H9 (cell line): Measurements from ENCODE around the gene CD200. TPM values are rescaled to one million over a fixed set of nuclear protein-coding genes. Genes with fewer than 3 reads are reported as not detected.

ENCODE experiments used
- DNase-seq: peaks from one replicate; pipeline ENCODE4 v3.0.0-alpha.2; 2017
- H2AFZ ChIP-seq: one replicate; pipeline ENCODE4 v1.6.1; 2013; ENCODE audit warnings: mild to moderate bottlenecking, low read length, control low read depth, moderate library complexity
- H2AK5ac ChIP-seq: 2 replicates; pipeline ENCODE4 v1.6.1; 2013; ENCODE audit warnings: low read length, control low read depth, mixed read lengths; ENCODE audit not compliant: insufficient read length
- H2BK120ac ChIP-seq: one replicate; pipeline ENCODE4 v1.6.1; 2013; ENCODE audit warnings: low read depth, mild to moderate bottlenecking, low read length, control low read depth, inconsistent platforms; ENCODE audit not compliant: poor library complexity, severe bottlenecking
- H2BK12ac ChIP-seq: 2 replicates; pipeline ENCODE4 v1.6.1; 2013; ENCODE audit warnings: low read length, control low read depth, mixed read lengths, low read depth; ENCODE audit not compliant: insufficient read length
- H2BK15ac ChIP-seq: 2 replicates; pipeline ENCODE4 v1.6.1; 2013; ENCODE audit warnings: low read depth, low read length, control low read depth
- H2BK20ac ChIP-seq: one replicate; pipeline ENCODE4 v1.6.1; 2013; ENCODE audit warnings: low read depth, mild to moderate bottlenecking, low read length, control low read depth, inconsistent platforms; ENCODE audit not compliant: poor library complexity, severe bottlenecking
- H2BK5ac ChIP-seq: 2 replicates; pipeline ENCODE4 v1.6.1; 2013; ENCODE audit warnings: low read length, control low read depth, mixed read lengths; ENCODE audit not compliant: insufficient read length
- H3K14ac ChIP-seq: 2 replicates; pipeline ENCODE4 v1.6.1; 2013; ENCODE audit warnings: low read length, control low read depth; ENCODE audit not compliant: insufficient read depth
- H3K18ac ChIP-seq: 2 replicates; pipeline ENCODE4 v1.6.1; 2013; ENCODE audit warnings: low read depth, mild to moderate bottlenecking, mixed read lengths, low read length, control low read depth; ENCODE audit not compliant: insufficient read length
- H3K23ac ChIP-seq: 2 replicates; pipeline ENCODE4 v1.6.1; 2013; ENCODE audit warnings: low read length, control low read depth, mixed read lengths, low read depth; ENCODE audit not compliant: insufficient read length
- H3K23me2 ChIP-seq: 2 replicates; pipeline ENCODE4 v1.6.1; 2013; ENCODE audit warnings: low read depth, mild to moderate bottlenecking, mixed read lengths, low read length, control low read depth; ENCODE audit not compliant: insufficient read length, poor library complexity, severe bottlenecking
- H3K27ac ChIP-seq: 2 replicates; pipeline ENCODE4 v1.5.1; 2013; ENCODE audit warnings: low read length, control low read depth, mixed read lengths, low read depth; ENCODE audit not compliant: insufficient read length
- H3K27me3 ChIP-seq: 2 replicates; pipeline ENCODE4 v1.6.1; 2013; ENCODE audit warnings: low read length, control low read depth, inconsistent platforms; ENCODE audit not compliant: insufficient read depth
- H3K4ac ChIP-seq: 2 replicates; pipeline ENCODE4 v1.6.1; 2013; ENCODE audit warnings: low read depth, mild to moderate bottlenecking, control low read depth, inconsistent platforms, low read length, moderate library complexity
- H3K4me1 ChIP-seq: 2 replicates; pipeline ENCODE4 v1.6.1; 2013; ENCODE audit warnings: low read length, control low read depth, inconsistent platforms; ENCODE audit not compliant: insufficient read depth
- H3K4me2 ChIP-seq: 2 replicates; pipeline ENCODE4 v1.6.1; 2013; ENCODE audit warnings: low read length, control low read depth, mixed read lengths; ENCODE audit not compliant: insufficient read length, insufficient read depth
- H3K56ac ChIP-seq: 2 replicates; pipeline ENCODE4 v1.6.1; 2013; ENCODE audit warnings: low read depth, mild to moderate bottlenecking, mixed read lengths, low read length, control low read depth; ENCODE audit not compliant: insufficient read length
- H3K79me1 ChIP-seq: 2 replicates; pipeline ENCODE4 v1.6.1; 2013; ENCODE audit warnings: low read depth, mild to moderate bottlenecking, moderate library complexity, low read length, control low read depth, inconsistent platforms; ENCODE audit not compliant: insufficient read depth, poor library complexity, severe bottlenecking
- H3K79me2 ChIP-seq: 2 replicates; pipeline ENCODE4 v1.6.1; 2013; ENCODE audit warnings: low read length, control low read depth, inconsistent platforms; ENCODE audit not compliant: insufficient read depth
- H3K9ac ChIP-seq: 2 replicates; pipeline ENCODE4 v1.6.1; 2013; ENCODE audit warnings: low read length, control low read depth, mixed read lengths; ENCODE audit not compliant: insufficient read length; ENCODE audit errors: extremely low read depth
- H3K9me3 ChIP-seq: one replicate; pipeline ENCODE4 v1.6.1; 2013; ENCODE audit warnings: low read depth, low read length, inconsistent platforms; ENCODE audit not compliant: control insufficient read depth
- H3T11ph ChIP-seq: one replicate; pipeline ENCODE4 v1.6.1; 2013; ENCODE audit warnings: mild to moderate bottlenecking, low read length, control low read depth, inconsistent platforms
- H4K20me1 ChIP-seq: one replicate; pipeline ENCODE4 v1.6.1; 2013; ENCODE audit not compliant: control insufficient read depth, insufficient read length, insufficient read depth
- H4K5ac ChIP-seq: 2 replicates; pipeline ENCODE4 v1.6.1; 2013; ENCODE audit warnings: low read depth, mild to moderate bottlenecking, mixed read lengths, low read length, control low read depth; ENCODE audit not compliant: insufficient read length
- H4K8ac ChIP-seq: replicated peaks from 2 replicates; pipeline ENCODE4 v1.6.1; 2013; ENCODE audit warnings: low read length, control low read depth, mixed read lengths, low read depth; ENCODE audit not compliant: insufficient read length
- H4K91ac ChIP-seq: 2 replicates; pipeline ENCODE4 v1.6.1; 2013; ENCODE audit warnings: low read depth, mild to moderate bottlenecking, moderate library complexity, mixed read lengths, low read length, control low read depth; ENCODE audit not compliant: insufficient read length
- H3K27ac Mint-ChIP-seq, 3 experiments: 2 replicates in 2 of 3; 3 replicates in 1 of 3; pipeline ENCODE4 v1.8.0; 2020 to 2021; ENCODE audit warnings: mixed read lengths in 3 of 3, mild to moderate bottlenecking in 1 of 3, moderate library complexity in 1 of 3
- H3K27me3 Mint-ChIP-seq: 2 replicates; pipeline ENCODE4 v1.8.0; 2021; ENCODE audit warnings: low read depth, mild to moderate bottlenecking, moderate library complexity, mixed read lengths
- H3K36me3 Mint-ChIP-seq, 3 experiments: 2 replicates in 2 of 3; 3 replicates in 1 of 3; pipeline ENCODE4 v1.8.0; 2020 to 2021; ENCODE audit warnings: low read depth in 3 of 3, mixed read lengths in 3 of 3; ENCODE audit not compliant: insufficient read depth in 1 of 3
- H3K4me1 Mint-ChIP-seq, 2 experiments: 2 replicates each; pipeline ENCODE4 v1.8.0; 2020; ENCODE audit warnings: mixed read lengths in 2 of 2
- H3K4me3 Mint-ChIP-seq, 2 experiments: 2 replicates in 1 of 2; 3 replicates in 1 of 2; pipeline ENCODE4 v1.8.0; 2020 to 2021; ENCODE audit warnings: mild to moderate bottlenecking in 2 of 2, mixed read lengths in 2 of 2, moderate library complexity in 1 of 2
- H3K9me3 Mint-ChIP-seq, 2 experiments: 2 replicates in 1 of 2; 3 replicates in 1 of 2; pipeline ENCODE4 v1.8.0; 2020; ENCODE audit warnings: mild to moderate bottlenecking in 2 of 2, mixed read lengths in 2 of 2, moderate library complexity in 1 of 2
- CTCF ChIP-seq: fragments of 200-600 bp; sonication (generic); conservative IDR thresholded peaks from 3 replicates; pipeline ENCODE4 v1.8.0; 2021; ENCODE audit warnings: antibody characterized with exemption, mild to moderate bottlenecking
- WGBS: extraction: QIAGEN DNeasy Blood & Tissue Kit; methylation state at CpG from one replicate; pipeline ENCODE4 v1.1.7; 2013; ENCODE audit warnings: missing lambda C conversion rate, low lambda C conversion rate, mixed read lengths; ENCODE audit not compliant: insufficient read length; ENCODE audit errors: extremely low coverage; 5-methylcytosine and 5-hydroxymethylcytosine counted together
- total RNA-seq: library from RNA; stranded (reverse); gene quantifications from 2 replicates; pipeline ENCODE4 v1.2.1, GENCODE V29; 2021

CD200 gene
- total RNA-seq, 1 experiment from 2014 or later: 51.6 TPM

GRCh38 chr3:112345681-112346080 lies 12.7 kb downstream of the CD200 start:
- Mint-ChIP-seq H3K4me1 (peaks cover 27 to 42% of the 10 kb centered on the region in 2 experiments), H3K36me3 (peaks cover 63 to 90% (median 80%) of the 10 kb centered on the region in 3 experiments)
- no peak overlapping the region for H2AK5ac ChIP-seq

More at GRCh38 chr3:112345681-112346080, 12.7 kb downstream of the CD200 start:
- peaks cover 19% of the 10 kb centered on the region; the same call in 1 of the 2 replicates for H3K79me2 ChIP-seq
- H3K56ac ChIP-seq: no peak overlapping the region
- H2BK20ac ChIP-seq: no peak overlapping the region
- Mint-ChIP-seq H3K9me3 (peaks cover 0 to 4% of the 10 kb centered on the region in 2 experiments; a peak in 3 of 5 replicates), H3K4me3 (no peak overlapping the region), H3K27ac (no peak overlapping the region; a peak in 2 of 7 replicates), H3K27me3 (no peaks in the 10 kb centered on the region)
- H3K23me2 ChIP-seq: no peaks in the 10 kb centered on the region
- no peak overlapping the region for H2AFZ ChIP-seq
- TF ChIP-seq CTCF: no peak
- no peak overlapping the region for H2BK12ac ChIP-seq
- no peak overlapping the region for H3T11ph ChIP-seq
- H2BK120ac ChIP-seq: no peak overlapping the region
- peaks cover 11% of the 10 kb centered on the region for H3K79me1 ChIP-seq
- H3K14ac ChIP-seq: no peak overlapping the region
- no peak overlapping the region for H3K23ac ChIP-seq
- no peak overlapping the region for H3K27ac ChIP-seq
- no CpG with 5 or more reads among the region's 2 CpGs for WGBS
- H3K9ac ChIP-seq: no peak overlapping the region
- no peak overlapping the region for H4K5ac ChIP-seq
- H4K91ac ChIP-seq: no peak overlapping the region
- H2BK15ac ChIP-seq: no peak overlapping the region
- no peak overlapping the region for H4K8ac ChIP-seq
- no peak overlapping the region for H3K18ac ChIP-seq
- no peaks in the 10 kb centered on the region for H3K27me3 ChIP-seq
- no peak for DNase-seq
- H4K20me1 ChIP-seq: no peaks in the 10 kb centered on the region
- no peak overlapping the region for H3K4ac ChIP-seq
- H3K9me3 ChIP-seq: no peaks in the 10 kb centered on the region
- no peak overlapping the region for H2BK5ac ChIP-seq
- H3K4me1 ChIP-seq: peaks cover 6% of the 10 kb centered on the region
- H3K4me2 ChIP-seq: no peak overlapping the region
